CD4-positive, alpha-beta T cell treated with Interleukin-6 for 4 hours (primary cell): Measurements from ENCODE around the gene MYOZ1.
"Not testable (repeated sequence)": the region's sequence is repeated elsewhere in the genome, so short reads cannot be mapped to it uniquely, and the experiment has no call there.

Experiments used
- DNase-seq: peaks from one replicate; pipeline ENCODE4 v3.0.0-alpha.2; 2020; ENCODE audit warnings: mixed read lengths

Gene MYOZ1

DNA sequence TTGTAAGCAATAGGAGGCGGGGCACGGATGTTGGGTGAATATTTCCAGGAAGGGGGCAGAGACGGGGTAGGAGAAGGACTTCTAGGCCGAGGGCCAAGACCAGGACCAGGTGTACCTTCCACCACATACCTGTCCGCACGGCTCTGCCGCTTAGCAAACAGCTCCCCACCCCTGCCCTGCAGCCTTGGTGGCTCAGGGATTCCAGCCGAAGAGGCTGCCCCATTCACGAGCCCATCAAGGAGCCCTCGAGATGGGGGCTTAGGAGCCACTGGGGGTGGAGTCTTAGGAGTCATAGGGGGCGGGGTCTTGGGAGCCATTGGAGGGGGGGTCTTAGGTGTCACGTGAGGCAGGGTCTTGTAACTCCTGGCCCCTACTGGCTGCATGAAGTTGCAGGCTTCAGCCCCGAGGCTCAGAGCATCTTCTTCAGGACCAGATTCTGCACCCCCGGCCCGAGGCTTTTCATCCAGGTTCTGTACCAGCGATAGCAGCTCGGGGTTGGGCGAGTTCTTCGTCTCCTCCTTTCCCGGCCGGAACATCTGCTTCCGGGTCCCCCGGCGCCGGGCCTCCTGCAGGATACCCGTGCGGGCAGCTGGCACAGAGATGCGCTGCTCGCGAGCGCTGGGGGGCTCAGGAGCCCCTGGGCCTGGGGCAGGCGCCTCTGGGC is 6.1 kb upstream of the MYOZ1 start:
- peak; percentile 29 for DNase-seq

DNA sequence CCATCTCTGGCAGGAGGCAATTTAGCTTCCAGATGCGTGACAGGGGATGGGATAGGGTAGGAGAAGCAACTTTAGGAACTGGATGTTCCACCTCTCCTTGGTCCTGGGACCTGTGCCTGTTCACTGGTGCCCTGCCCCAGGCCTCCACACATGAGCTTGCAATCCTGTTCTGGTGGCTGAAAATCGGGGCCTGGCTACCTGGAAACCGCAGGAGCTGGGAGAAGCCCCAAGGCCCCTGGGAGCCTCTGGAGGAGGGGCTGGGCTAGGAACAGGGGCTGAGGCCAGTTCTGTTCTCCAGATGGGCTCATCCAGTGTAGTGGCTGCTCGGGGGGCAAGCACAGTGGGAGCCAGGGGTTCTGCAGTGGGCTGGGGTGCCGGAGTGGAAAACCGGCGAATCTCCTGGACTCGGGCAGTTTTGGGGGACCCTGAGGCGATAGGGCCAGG is 5.3 kb upstream of the MYOZ1 start:
- no peak for DNase-seq

DNA sequence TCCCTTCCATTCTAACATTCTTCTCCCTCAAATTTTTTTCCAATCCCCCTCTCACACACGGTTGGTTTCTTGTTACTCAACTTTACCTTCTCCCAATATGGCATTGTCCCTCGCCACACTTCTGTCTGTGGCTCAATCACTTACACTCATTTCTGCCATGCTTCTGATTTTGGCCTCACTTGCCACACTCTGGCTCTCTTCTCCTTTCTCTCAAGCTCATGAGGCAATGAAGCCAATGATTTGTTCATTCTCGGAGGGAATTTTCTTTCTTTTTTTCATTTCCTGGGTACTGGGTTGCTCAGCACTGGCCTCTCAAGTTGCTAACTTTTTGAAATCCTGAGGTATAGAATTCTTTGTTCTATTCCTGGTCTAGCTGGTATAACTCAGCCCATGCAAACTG is 4.0 kb upstream of the MYOZ1 start:
- no peak for DNase-seq

DNA sequence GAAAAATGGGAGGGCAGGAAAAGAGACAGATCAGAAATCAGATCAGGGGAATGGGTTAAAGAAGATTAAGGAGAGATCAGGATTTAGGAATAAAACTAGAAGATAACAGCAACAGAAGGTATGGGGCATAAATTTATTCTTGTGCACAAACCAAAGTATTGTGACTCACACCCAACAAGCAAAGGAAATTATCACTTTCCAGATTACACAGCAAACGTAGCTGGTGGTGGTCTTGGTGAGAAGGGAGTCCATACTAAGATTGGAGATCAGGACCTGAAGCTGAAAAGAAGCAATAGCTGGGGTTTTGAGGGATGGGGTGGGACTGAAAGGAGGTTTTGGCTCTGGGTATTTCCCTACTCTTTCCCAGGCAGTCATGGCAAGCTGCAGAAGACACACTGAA is 3.5 kb upstream of the MYOZ1 start:
- no peak for DNase-seq

DNA sequence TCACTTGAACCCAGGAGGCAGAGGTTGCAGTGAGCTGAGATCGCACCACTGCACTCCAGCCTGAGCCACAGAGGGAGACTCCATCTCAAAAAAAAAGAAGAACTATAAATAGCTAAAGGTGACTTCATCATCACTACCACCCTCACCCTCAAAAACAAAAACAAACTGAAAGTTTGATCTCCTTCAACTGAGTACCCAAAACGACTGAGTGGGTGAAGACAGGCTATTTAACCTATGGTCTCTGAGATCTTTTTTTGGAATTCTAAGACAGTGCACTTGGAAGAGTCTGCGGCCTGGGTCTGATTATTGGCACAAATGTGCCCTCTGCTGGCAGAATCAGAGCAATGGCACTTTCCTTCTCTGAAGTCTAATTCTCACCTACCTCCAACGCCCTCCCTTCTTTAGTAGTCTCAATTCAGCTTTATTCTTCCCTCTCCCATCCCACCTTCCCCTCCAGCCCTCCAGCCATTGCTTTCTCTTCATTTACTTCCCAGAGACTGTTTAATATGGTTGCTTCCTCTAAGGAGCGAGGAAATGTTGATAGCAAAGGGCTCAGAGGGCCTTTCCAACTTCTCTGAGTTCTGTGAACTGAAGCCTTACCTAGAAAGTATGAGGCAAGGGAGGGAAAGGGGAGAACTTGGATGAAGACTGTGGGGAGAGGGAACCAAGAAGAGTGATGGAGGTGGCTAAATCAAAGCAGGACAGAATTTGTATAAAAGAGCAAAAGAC is 2.9 kb upstream of the MYOZ1 start:
- DNase-seq, result peak; percentile 68

DNA sequence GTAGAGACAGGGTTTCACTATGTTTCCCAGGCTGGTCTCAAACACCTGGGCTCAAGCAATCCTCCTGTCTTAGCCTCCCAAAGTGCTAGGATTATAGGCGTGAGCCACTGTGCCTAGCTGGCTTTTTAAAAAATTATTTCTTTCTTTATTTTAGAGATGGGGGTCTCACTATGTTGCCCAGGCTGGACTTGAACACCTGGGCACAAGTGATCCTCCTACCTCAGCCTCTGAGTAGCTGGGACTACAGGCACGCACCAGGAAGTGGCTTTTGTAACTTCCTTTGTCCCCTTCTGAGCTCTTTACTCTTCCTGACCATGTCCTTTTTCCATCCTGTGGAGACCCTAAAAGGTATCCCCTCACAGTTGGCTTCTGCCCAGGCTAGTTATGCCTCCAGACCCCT is 2.1 kb upstream of the MYOZ1 start:
- DNase-seq, result no peak

DNA sequence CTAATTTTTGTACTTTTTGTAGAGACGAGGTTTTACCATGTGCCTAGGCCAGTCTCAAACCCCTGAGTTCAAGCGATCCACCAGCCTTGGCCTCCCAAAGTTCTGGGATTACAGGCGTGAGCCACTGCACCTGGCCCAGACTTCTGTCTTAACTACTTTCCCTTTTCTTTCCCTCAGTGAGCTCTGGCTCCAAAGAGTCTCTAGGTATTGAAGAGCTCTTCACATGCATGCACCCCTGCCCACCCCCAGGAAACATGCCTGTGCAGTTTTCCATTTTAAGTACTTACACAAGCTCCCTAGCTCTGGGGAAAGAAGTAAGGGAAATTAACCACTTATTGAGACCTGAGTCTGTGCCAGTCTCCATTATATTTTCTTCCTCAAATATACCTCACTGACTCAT is 2.0 kb downstream of the MYOZ1 start:
- no peak for DNase-seq

DNA sequence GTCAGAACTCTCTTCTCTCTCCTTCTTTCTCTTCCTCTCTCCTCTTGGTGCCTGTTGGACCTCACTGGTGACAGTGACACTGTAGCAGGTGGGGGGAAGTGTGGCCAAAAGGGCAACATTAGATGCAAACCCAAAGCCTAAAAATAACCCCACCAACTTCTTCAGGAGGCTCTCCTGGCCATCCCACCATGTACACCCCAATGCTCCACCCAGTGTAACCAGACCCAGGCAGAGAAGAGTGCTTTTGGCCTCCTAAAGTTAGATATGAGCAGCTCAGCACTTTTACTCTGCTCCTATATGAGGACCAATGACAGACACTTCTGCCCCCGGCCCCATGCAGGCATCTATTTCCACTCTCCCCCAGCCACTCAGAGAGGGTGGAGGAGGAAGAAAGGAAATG is 5.5 kb downstream of the MYOZ1 start:
- DNase-seq, result no peak

DNA sequence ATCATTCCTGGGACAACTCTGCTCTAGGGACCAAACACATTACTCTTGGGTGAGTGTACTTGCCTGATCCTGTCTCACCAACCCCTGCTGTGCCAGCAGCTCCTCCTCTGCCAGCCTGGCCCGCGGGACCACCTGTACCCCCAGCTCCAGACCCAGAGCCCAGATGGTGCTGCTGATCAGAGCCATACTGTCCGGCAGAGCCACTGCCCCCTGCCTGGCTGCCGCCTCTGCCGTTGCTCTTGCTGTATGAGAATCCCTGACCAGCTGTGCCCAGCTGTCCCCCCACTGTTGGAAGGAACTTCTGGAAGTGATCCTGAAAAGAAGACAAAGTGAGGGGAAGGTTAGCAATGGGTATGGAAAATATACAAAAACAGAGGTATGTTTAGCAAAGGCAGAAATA is 6.9 kb downstream of the MYOZ1 start:
- DNase-seq, result no peak

DNA sequence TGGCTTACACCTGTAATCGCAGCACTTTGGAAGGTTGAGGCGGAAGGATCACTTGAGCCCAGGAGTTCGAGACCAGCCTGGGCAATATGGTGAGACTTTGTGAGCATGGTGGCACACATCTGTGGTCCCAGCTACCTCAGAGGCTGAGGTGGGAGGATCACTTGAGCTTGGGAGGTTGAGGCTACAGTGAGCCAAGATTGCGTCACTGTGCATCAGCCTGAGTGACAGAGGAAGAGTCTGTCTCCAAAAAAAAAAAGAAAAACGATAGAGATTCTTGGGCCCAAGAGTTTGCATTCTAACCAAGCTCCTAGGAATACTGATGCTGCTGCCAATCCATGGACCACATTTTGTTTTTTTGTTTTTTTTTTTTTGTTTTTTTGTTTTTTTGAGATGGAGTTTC is 12.1 kb downstream of the MYOZ1 start:
- DNase-seq, result no peak

DNA sequence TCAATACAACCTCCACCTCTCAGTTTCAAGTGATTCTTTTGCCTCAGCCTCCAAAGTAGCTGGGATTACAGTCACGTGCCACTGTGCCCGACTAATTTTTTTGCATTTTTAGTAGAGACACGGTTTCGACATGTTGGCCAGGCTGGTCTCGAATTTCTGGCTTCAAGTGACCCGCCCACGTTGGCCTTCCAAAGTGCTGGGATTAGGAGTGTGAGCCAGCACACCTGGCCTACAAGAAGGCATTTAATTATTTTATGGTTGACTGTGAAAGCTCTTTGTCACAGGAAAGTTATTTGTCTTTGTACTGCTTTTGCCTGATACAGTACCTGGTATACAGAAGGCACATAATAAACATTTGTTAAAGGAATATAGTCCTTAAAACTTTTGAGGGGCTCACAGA is 12.9 kb downstream of the MYOZ1 start:
- DNase-seq, result no peak

DNA sequence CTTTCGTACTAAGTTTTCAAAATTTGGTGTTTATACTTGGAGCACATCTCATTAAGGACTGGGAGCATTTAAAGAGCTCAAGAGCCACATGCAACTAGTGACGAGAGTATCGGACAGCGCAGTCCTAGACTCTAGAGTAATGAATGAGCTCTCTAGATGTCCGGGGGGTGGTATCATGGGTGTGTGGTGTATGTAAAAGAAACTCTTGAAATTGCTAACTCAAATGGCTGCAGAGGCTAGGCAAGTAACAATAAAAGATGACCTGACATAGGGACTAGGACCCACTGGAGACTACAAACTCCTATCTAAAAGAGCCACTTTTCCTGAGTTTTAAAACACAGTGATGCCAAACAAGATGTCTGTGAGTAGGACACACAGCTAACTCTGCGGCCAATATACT is 14.0 kb downstream of the MYOZ1 start:
- no peak for DNase-seq

DNA sequence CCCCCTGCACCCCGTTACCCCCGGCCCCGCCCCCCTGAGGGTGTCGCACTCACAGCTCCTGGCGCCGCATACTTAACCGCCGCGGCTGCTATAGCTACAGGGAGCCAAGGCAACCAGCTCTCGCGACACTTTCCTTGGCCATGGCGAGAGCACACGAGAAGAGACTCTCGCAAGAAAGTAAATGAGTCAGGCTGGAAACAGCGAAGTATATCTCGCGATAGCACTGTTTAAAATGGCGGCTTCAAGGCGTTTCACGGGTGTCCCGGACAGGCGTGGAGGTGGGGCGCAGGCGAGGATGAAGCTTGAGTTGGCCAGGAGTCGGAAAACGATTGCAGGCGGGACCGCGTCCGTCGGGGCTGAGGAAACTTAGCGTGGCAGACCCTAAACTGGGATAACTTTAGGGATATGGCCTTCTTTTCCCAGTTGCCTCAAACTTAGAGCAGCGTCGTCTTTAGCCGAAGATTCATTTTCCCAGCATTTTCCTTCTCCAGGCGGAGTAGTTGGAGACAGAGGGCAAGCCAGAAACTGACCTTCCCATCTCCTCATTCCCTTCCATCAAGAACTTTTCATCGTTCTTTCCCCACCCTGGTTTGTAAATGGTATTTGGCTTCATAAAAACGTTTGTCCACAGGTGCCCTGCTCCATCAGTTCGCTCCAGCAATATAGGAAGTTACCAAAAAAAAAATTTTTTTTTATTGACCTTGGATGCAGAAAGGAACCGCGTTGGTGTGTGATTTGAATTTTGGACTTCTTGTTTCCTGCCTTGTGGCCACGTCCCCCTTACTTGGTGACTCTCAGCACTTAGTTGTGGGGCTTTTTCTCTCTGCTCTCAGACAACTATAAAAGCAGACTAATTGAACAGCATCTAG is 15.2 kb downstream of the MYOZ1 start:
- peak; percentile 93 for DNase-seq

DNA sequence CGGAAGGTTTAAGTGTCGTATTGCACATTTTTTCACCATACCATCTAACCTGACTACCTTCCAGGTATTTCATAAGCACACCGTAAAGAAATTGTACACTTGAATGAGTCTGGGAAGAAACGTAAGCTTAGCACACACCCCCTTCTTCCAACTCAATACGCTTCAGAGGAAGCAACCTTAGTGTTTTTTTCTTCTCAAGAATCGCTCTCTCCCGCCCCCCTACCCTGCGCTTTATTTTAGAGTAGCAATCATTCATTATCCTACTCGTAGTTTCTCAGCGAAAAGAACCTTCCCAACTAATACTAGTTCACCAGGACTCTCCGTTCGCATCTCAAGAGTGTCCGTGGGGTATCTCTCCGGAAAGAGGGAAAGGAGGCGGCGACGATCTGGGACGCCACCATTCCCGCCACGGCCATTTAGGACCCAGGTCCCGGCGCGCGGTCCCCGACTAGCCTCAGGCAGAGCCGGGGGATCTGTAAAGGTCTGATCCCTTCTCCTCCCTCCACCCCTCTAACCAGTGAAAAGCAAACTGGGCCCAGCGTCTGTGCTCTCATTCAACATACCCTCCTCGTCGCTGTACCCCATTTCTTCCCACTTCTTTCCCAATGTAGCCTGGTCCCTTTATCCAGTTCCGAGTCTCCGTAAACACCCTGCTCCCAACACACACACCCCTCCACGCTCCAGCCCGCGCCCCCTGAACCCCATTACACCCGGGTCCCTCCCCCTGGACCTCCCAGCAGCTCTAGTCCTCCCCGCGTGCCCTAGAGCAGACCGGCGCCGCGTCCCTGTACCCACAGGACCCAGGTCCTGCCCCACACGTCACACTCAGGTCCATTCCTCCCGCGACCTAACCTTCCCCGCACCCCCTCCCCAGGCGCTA is 16.0 kb downstream of the MYOZ1 start:
- DNase-seq, result peak; percentile 23

DNA sequence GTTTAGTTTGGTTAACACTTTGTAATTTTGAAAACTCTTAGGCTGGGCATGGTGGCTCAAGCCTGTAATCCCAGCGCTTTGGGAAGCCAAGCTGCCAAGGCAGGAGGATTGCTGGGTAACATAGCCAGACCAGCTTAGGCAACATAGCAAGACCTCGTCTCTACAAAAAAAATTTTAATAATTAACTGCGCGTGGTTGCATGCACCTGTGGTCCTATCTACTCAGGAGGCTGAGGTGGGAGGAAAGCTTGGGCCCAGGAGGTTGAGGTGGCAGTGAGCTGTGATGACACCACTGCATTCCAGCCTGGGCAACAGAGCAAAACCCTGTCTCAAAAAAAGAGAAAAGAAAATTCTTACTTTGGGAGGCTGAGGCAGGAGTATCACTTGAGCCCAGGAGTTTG is 18.2 kb downstream of the MYOZ1 start:
- no peak for DNase-seq

DNA sequence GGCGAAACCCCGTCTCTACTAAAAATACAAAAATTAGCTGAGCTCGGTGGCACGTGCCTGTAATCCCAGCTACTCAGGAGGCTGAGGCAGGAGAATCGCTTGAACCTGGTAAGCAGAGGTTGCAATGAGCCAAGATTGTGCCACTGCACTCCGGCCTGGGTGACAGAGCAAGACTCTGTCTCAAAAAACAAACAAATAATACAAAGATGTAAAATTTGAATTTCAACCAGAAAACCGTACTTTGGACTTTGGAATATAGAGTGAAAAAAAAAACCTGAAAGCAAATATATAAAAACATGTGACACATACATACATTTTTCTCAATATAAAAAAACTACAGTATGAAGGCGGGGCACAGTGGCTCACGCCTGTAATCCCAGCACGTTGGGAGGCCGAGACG is 20.3 kb downstream of the MYOZ1 start:
- not testable (repeated sequence) for DNase-seq

DNA sequence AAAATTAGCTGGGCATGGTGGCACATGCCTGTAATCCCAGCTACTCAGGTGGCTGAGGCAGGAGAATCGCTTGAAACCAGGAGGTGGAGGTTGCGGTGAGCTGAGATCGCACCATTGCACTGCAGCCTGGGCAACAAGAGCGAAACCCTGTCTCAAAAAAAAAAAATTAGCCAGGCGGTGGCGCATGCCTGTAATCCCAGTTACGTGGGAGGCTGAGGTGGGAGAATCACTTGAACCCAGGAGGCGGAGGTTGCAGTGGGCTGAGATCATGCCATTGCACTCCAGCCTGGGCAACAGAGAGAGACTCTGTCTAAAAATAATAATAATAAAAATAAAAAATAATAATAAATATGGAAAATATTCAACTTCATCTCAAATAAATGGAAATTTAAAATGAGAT is 24.1 kb downstream of the MYOZ1 start:
- not testable (repeated sequence) for DNase-seq

DNA sequence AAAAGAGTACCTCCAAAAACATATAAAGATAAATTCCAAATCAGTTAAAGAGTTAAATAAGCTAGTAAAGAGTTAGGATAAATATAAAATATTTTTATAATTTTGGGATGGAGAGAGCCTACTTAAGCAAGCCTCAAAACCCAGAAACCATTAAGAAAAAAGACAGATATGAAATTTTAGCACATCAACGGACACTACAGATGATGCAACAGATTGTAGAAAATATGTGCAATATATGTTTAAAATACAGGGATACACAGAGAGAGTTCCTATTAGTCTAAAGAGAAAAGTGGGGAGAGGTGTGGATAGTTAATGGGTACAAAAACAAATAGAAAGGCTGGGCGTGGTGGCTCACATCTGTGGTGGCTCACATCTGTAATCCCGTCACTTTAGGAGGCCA is 26.6 kb downstream of the MYOZ1 start:
- no peak for DNase-seq

DNA sequence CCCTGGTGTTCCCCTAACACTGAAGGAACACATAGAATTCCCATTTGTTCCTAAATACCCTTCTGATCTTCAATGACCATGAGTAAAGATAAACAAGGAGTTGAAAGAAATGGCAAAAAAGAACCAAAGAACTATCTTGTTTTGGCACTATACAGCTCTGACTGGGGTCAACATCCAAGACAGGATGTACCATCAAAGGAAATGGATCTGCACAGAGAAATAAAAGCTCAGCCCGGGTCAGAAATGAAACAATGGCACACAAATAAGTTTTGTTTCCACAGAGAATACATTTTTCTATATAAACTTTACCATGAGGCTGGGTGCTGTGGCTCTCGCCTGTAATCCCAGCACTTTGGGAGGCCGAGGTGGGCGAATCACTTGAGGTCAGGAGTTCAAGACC is 32.2 kb downstream of the MYOZ1 start:
- DNase-seq, result no peak

DNA sequence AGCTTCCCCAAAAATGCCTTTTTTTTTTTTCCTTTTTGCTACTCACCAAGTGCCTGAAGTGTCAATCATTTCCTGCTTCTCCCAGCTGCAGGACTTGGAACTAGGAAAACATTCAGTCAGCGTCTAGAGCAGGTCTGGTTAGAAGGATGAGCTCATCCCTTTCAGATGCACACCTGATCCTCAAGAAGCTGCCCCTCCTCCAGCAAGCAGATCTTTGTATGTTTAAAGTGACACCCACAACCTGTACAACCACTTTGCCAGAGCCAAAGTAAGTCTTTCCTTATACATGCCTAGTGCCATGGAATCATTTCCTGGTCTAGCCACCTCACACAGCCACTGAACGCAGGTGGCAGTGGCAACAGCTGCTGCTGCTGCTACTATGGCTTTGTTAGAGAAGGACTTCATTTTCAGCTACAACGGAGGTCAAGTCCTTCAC is 39.8 kb downstream of the MYOZ1 start:
- no peak for DNase-seq

DNA sequence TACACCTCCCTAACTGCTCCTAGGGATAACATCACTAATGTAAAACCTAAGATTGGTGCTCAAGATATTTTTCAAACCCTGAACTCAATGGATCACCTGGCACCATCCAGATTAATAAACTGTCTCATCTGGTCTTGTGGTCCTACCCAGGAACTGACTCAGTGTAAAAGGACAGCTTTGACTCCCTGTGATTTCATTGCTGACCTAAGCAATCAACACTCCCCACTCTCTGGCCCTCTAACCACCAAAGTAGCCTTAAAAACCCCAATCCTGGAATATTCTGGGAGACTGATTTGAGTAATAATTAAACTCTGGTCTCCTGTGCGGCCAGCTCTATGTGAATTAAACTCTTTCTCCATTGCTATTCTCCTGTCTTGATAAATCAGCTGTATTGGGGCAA is 43.9 kb downstream of the MYOZ1 start:
- no peak for DNase-seq

DNA sequence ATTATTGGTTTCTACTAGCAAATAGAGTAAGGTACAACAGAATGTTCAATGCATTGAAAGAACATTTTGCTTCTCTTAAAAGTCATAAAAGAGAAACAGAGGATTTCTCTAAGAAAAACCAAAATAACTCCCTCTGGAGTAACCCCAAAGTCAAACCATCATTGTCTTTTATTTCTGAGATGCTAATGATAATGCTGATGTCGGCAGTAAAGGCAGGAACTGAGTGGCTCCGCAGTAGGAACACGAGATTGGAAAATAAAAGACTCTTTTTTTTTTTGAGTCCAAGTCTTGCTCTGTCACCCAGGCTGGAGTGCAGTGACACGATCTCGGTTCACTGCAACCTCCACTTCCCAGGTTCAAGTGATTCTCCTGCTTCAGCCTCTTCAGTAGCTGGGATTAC is 47.5 kb downstream of the MYOZ1 start:
- DNase-seq, result no peak

DNA sequence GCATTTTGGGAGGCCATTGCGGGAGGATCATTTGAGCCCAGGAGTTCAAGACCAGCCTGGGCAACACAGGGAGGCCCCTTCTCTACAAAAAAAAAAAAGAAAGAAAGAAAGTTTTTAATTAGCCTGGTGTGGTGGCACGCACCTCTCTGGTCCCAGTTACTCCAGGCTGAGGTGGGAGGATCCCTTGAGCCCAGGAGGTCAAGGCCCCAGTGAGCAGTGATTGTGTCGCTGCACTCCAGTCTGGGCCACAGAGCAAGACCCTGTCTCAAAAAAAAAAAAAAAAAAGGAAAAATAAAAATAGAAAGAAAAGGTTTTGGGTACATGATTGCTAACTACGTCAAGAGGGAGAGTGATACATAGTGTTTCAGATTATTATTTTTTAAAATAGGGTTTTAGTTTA is 48.2 kb downstream of the MYOZ1 start:
- DNase-seq, result no peak
